ENCODE results near the gene ING3.

Gene ING3

DNA sequence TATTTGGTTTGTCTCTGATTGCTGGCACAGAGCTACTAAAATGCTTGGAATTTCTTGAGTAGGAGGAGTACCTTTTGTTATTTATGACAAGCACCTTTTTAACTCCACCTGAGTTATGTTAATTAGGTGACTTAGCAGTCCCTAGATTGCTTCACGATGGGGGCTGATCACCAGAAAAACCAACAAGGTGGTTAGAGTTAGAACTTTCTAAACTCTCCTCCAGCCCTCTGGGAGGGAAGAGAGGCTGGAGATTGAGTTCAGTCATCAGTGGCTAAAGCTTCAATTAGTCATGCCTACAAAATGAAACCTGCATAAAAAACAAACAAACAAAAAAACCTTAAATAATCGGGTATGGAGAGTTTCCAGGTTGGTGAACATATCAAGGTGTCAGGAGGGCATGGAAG lies 23.6 kb upstream of the ING3 start:
- H3K4me3 ChIP-seq (ENCODE audit: low read depth in 1 of 5, low read length in 5 of 5): no peak overlapping the region
- H3K4me1 ChIP-seq (ENCODE audit: control insufficient read depth in 5 of 5, insufficient read depth in 5 of 5, low read length in 5 of 5): peaks cover 0 to 5% (median 0%) of the 10 kb centered on the region in 5 donors
- H3K27me3 ChIP-seq (ENCODE audit: control insufficient read depth in 5 of 5, insufficient read depth in 4 of 5, low read length in 5 of 5): no peaks in the 10 kb centered on the region
- no peaks in the 10 kb centered on the region for H3K36me3 ChIP-seq (ENCODE audit: control insufficient read depth in 5 of 5, insufficient read depth in 5 of 5, low read length in 5 of 5)
- H3K9me3 ChIP-seq (ENCODE audit: control insufficient read depth in 5 of 5, low read length in 5 of 5): no peaks in the 10 kb centered on the region
- no peak overlapping the region for H3K9ac ChIP-seq (ENCODE audit: low read length in 5 of 5)
- H3K27ac ChIP-seq (ENCODE audit: low read depth, low read length): no peak overlapping the region

DNA sequence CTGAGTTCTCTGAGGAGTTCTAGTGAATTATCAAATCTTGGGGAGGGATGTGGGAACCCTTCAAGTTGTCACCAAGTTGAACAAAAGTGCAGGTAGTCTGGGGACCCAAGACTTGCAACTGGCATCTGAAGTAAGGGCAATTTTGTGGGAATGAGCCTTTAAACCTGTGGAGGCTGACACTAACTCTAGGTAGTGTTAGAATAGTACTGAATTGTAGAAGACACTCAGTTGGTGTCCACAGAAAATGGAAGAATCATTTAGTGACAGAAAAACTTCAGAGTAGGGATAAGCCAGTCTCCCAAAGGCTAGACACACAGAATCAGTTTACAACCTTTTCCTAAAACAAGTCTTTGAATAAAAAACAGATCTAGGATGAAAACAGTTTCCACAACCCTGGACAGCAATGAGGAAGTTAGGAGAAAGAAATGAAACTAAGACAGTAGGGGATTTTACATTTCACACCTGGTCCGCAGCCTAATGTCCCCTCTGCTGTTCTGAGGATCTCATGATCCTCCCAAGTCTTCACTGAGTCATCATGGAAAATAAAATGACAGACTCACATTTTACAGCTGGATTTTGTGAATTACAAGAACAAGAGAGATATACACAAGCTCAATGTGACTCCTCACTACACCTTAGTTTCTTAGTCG lies 23.0 kb upstream of the ING3 start:
- Histone ChIP-seq H3K27me3 (ENCODE audit: control insufficient read depth in 5 of 5, insufficient read depth in 4 of 5, low read length in 5 of 5) (no peaks in the 10 kb centered on the region), H3K9ac (ENCODE audit: low read length in 5 of 5) (no peak overlapping the region), H3K4me1 (ENCODE audit: control insufficient read depth in 5 of 5, insufficient read depth in 5 of 5, low read length in 5 of 5) (peaks cover 0 to 5% (median 0%) of the 10 kb centered on the region in 5 donors), H3K36me3 (ENCODE audit: control insufficient read depth in 5 of 5, insufficient read depth in 5 of 5, low read length in 5 of 5) (no peaks in the 10 kb centered on the region), H3K9me3 (ENCODE audit: control insufficient read depth in 5 of 5, low read length in 5 of 5) (no peaks in the 10 kb centered on the region), H3K27ac (ENCODE audit: low read depth, low read length) (no peak overlapping the region), H3K4me3 (ENCODE audit: low read depth in 1 of 5, low read length in 5 of 5) (no peak overlapping the region)

DNA sequence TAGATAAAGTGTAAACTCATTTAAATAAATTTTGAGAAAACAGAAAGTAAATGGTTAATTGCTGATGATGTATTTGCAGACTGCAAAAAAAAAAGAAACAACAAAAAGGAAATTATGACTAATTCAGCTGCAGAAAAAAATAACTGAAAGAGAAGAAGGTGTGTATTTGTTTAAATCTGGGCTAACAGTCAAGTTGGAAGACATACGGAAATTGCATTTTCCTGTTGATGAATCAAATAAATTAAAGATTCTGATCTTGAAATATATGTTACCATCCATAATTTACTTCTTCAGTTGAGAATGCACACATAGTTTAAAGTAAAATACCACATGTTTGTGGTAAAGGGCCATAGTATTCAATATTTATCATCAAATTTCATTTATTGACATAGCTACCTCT lies 19.3 kb upstream of the ING3 start:
- no peak overlapping the region for H3K9ac ChIP-seq (ENCODE audit: low read length in 5 of 5)
- H3K27me3 ChIP-seq (ENCODE audit: control insufficient read depth in 5 of 5, insufficient read depth in 4 of 5, low read length in 5 of 5): no peaks in the 10 kb centered on the region

DNA sequence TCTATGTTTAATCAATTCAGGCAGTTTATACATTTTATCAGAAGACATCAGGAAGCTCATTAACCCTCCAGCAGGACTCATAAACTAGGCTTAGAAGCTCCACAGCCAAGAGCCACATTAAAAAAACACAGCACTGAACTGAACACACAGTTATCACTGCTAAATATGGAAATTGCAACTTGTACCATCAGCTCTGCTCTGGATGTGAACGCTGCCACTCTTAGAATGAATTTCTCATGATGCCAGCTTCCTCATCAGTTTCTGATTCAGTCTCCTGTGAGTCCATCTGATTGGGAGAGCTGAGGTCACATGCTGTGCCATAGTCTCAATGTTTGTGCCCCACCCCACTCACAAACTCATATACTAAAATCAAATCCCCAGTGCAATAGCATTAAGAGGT lies 17.1 kb upstream of the ING3 start:
- H3K27me3 ChIP-seq (ENCODE audit: control insufficient read depth in 5 of 5, insufficient read depth in 4 of 5, low read length in 5 of 5): no peaks in the 10 kb centered on the region
- H3K36me3 ChIP-seq (ENCODE audit: control insufficient read depth in 5 of 5, insufficient read depth in 5 of 5, low read length in 5 of 5): no peaks in the 10 kb centered on the region
- H3K4me3 ChIP-seq (ENCODE audit: low read depth in 1 of 5, low read length in 5 of 5): no peak overlapping the region
- H3K4me1 ChIP-seq (ENCODE audit: control insufficient read depth in 5 of 5, insufficient read depth in 5 of 5, low read length in 5 of 5): peaks cover 0 to 5% (median 0%) of the 10 kb centered on the region in 5 donors
- no peaks in the 10 kb centered on the region for H3K9me3 ChIP-seq (ENCODE audit: control insufficient read depth in 5 of 5, low read length in 5 of 5)
- H3K27ac ChIP-seq (ENCODE audit: low read depth, low read length): no peak overlapping the region
- H3K9ac ChIP-seq (ENCODE audit: low read length in 5 of 5): no peak overlapping the region

More for the DNA sequence above, 19.3 kb upstream of the ING3 start:
- Histone ChIP-seq H3K36me3 (ENCODE audit: control insufficient read depth in 5 of 5, insufficient read depth in 5 of 5, low read length in 5 of 5) (no peaks in the 10 kb centered on the region), H3K4me1 (ENCODE audit: control insufficient read depth in 5 of 5, insufficient read depth in 5 of 5, low read length in 5 of 5) (peaks cover 0 to 5% (median 0%) of the 10 kb centered on the region in 5 donors), H3K27ac (ENCODE audit: low read depth, low read length) (no peak overlapping the region), H3K9me3 (ENCODE audit: control insufficient read depth in 5 of 5, low read length in 5 of 5) (no peaks in the 10 kb centered on the region), H3K4me3 (ENCODE audit: low read depth in 1 of 5, low read length in 5 of 5) (no peak overlapping the region)

DNA sequence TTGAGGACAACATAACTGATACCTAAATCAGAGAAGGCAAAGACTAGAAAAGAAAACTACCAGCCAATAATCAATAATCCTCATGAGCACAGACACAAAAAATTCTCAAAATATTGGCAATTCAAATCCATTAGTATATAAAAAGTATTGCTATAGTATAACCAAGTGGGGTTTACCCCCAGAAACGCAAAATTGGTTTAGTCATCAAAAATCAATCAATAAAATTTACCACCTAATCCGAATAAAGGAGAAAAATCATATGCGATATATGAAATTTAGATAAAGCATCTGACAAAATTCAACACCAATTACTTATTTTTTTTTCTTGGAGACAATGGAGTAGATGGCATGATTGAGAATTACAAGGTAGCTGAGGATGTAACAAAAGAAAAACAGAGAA lies 11.2 kb upstream of the ING3 start:
- Histone ChIP-seq H3K4me1 (ENCODE audit: control insufficient read depth in 5 of 5, insufficient read depth in 5 of 5, low read length in 5 of 5) (peaks cover 0 to 14% (median 0%) of the 10 kb centered on the region in 5 donors), H3K9me3 (ENCODE audit: control insufficient read depth in 5 of 5, low read length in 5 of 5) (no peaks in the 10 kb centered on the region), H3K36me3 (ENCODE audit: control insufficient read depth in 5 of 5, insufficient read depth in 5 of 5, low read length in 5 of 5) (no peaks in the 10 kb centered on the region), H3K9ac (ENCODE audit: low read length in 5 of 5) (no peak overlapping the region), H3K27ac (ENCODE audit: low read depth, low read length) (no peak overlapping the region), H3K27me3 (ENCODE audit: control insufficient read depth in 5 of 5, insufficient read depth in 4 of 5, low read length in 5 of 5) (no peaks in the 10 kb centered on the region), H3K4me3 (ENCODE audit: low read depth in 1 of 5, low read length in 5 of 5) (no peak overlapping the region)

DNA sequence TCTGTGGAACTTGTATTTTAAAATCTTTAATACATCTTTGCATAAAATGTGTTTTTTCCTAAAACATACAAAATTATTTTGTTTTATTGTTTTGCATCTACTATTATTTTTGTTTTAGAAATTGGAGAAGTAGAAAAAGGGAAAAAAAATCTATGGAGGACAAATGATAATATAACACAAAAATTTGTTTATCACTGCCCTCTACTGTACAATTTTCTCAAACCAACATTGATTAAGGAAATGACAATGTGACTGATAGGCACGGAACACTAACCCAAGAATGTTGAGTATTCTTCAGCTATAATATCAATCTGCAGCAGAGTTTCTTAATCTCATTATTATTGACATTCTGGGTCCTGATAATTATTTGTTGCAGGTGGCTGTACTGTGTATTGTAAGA lies 9.5 kb upstream of the ING3 start:
- no peak overlapping the region for H3K27ac ChIP-seq (ENCODE audit: low read depth, low read length)
- peaks cover 0 to 14% (median 0%) of the 10 kb centered on the region in 5 donors for H3K4me1 ChIP-seq (ENCODE audit: control insufficient read depth in 5 of 5, insufficient read depth in 5 of 5, low read length in 5 of 5)
- H3K27me3 ChIP-seq (ENCODE audit: control insufficient read depth in 5 of 5, insufficient read depth in 4 of 5, low read length in 5 of 5): peaks cover 0 to 3% (median 0%) of the 10 kb centered on the region in 5 donors
- H3K36me3 ChIP-seq (ENCODE audit: control insufficient read depth in 5 of 5, insufficient read depth in 5 of 5, low read length in 5 of 5): no peaks in the 10 kb centered on the region
- H3K9ac ChIP-seq (ENCODE audit: low read length in 5 of 5): no peak overlapping the region
- H3K4me3 ChIP-seq (ENCODE audit: low read depth in 1 of 5, low read length in 5 of 5): no peak overlapping the region
- H3K9me3 ChIP-seq (ENCODE audit: control insufficient read depth in 5 of 5, low read length in 5 of 5): no peaks in the 10 kb centered on the region

DNA sequence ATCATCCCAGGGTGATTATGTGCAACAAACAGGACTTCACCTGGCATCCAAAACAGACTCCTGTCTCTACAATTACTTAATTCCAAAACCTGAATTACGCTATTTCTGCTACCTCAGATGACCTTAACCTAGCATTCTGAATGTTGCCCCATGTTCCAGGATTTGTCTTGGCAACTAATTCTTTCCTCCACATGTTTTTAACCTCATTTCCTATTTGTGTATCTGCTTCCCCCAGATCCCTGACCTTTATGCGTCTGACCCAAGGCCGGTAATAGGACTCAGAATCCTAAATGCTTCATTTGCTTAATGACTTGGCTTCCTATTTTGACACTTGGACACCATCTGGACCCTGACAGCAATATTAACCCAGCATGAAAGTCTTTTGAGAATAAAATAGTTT lies 8.7 kb upstream of the ING3 start:
- peaks cover 0 to 4% (median 0%) of the 10 kb centered on the region in 5 donors for H3K27me3 ChIP-seq (ENCODE audit: control insufficient read depth in 5 of 5, insufficient read depth in 4 of 5, low read length in 5 of 5)
- H3K36me3 ChIP-seq (ENCODE audit: control insufficient read depth in 5 of 5, insufficient read depth in 5 of 5, low read length in 5 of 5): no peaks in the 10 kb centered on the region
- H3K4me1 ChIP-seq (ENCODE audit: control insufficient read depth in 5 of 5, insufficient read depth in 5 of 5, low read length in 5 of 5): peaks cover 0 to 14% (median 0%) of the 10 kb centered on the region in 5 donors
- H3K27ac ChIP-seq (ENCODE audit: low read depth, low read length): no peak overlapping the region
- no peak overlapping the region for H3K4me3 ChIP-seq (ENCODE audit: low read depth in 1 of 5, low read length in 5 of 5)
- H3K9ac ChIP-seq (ENCODE audit: low read length in 5 of 5): no peak overlapping the region
- no peaks in the 10 kb centered on the region for H3K9me3 ChIP-seq (ENCODE audit: control insufficient read depth in 5 of 5, low read length in 5 of 5)

DNA sequence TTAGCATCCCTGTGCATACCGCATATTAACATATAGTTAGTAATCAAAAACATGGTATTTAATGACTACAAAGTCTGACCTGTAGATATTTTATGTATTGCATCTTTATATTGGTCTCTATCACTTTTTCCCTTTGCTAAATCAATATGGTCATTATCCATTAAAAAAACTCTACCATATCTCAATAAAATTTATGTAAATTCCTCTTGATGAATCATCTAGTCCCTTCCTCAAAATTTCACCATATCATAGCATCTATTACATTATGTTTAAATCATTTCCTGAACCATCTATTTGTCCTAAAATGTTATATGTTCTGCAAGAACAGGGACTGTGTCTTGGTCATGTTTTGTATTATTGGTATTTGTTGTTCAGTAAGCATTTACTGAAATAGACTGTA lies 7.7 kb upstream of the ING3 start:
- Histone ChIP-seq H3K9me3 (ENCODE audit: control insufficient read depth in 5 of 5, low read length in 5 of 5) (no peaks in the 10 kb centered on the region), H3K9ac (ENCODE audit: low read length in 5 of 5) (no peak overlapping the region), H3K27me3 (ENCODE audit: control insufficient read depth in 5 of 5, insufficient read depth in 4 of 5, low read length in 5 of 5) (peaks cover 0 to 4% (median 0%) of the 10 kb centered on the region in 5 donors), H3K27ac (ENCODE audit: low read depth, low read length) (no peak overlapping the region), H3K4me3 (ENCODE audit: low read depth in 1 of 5, low read length in 5 of 5) (no peak overlapping the region), H3K4me1 (ENCODE audit: control insufficient read depth in 5 of 5, insufficient read depth in 5 of 5, low read length in 5 of 5) (peaks cover 0 to 14% (median 0%) of the 10 kb centered on the region in 5 donors), H3K36me3 (ENCODE audit: control insufficient read depth in 5 of 5, insufficient read depth in 5 of 5, low read length in 5 of 5) (no peaks in the 10 kb centered on the region)

DNA sequence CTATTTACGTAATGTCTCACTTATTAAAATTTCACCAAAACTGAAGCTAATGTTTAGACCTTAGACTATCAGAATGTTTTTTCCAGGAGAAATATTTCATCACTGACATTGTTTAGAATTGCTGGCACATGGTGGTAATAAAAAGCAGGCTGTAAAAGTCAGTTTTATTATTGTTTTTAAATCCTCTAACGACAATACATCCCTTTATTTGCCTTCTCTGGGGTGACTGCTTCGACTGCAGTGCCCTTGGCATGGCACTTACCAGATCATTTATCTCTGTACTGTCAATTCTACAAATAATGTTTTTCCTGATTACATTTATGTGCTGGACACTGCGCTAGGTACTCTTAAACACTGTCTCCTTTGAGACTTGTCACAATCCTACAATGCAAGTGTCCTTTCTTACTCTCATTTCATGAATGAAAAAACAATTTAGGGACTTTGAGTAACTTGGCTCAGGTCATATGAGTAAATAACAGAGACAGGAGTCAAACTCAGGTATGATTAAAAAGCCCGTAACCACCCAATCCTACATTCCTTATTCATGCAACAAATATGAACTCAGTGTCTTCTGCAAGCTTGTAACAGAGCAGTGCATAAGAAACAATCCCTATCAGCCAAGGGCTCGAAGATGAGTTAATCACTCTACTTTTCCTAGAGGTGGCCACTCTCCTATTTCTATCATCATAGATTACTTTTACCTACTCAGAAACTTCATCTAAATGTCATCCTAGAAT lies 5.6 kb upstream of the ING3 start:
- Histone ChIP-seq H3K9me3 (ENCODE audit: control insufficient read depth in 5 of 5, low read length in 5 of 5) (no peaks in the 10 kb centered on the region), H3K4me1 (ENCODE audit: control insufficient read depth in 5 of 5, insufficient read depth in 5 of 5, low read length in 5 of 5) (peaks cover 0 to 17% (median 4%) of the 10 kb centered on the region in 5 donors), H3K27ac (ENCODE audit: low read depth, low read length) (no peak overlapping the region), H3K4me3 (ENCODE audit: low read depth in 1 of 5, low read length in 5 of 5) (no peak overlapping the region), H3K36me3 (ENCODE audit: control insufficient read depth in 5 of 5, insufficient read depth in 5 of 5, low read length in 5 of 5) (no peaks in the 10 kb centered on the region), H3K27me3 (ENCODE audit: control insufficient read depth in 5 of 5, insufficient read depth in 4 of 5, low read length in 5 of 5) (peaks cover 0 to 4% (median 0%) of the 10 kb centered on the region in 5 donors), H3K9ac (ENCODE audit: low read length in 5 of 5) (no peak overlapping the region)

DNA sequence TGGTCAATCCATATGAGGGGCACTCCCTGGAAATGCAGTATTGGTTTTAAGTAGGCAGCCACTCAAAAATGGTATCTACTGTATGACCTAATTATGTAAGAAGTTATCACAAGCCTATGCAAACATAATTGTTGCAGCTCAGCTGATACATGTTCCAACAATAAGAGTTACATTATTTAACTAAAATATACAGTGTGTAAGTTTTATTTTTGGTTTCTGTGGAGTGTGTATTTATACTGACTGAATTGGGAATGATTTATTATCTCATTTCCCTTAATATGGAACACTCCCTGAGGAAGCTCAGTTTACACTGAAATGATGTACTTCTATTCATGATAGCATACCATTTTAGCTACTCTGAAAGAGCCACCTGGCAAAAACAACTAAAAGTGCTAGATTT lies 2.6 kb upstream of the ING3 start:
- H3K9me3 ChIP-seq (ENCODE audit: control insufficient read depth in 5 of 5, low read length in 5 of 5): no peaks in the 10 kb centered on the region
- H3K4me1 ChIP-seq (ENCODE audit: control insufficient read depth in 5 of 5, insufficient read depth in 5 of 5, low read length in 5 of 5): peaks cover 7 to 20% (median 16%) of the 10 kb centered on the region in 5 donors
- H3K4me3 ChIP-seq (ENCODE audit: low read depth in 1 of 5, low read length in 5 of 5): no peak overlapping the region
- no peak overlapping the region for H3K9ac ChIP-seq (ENCODE audit: low read length in 5 of 5)
- H3K27me3 ChIP-seq (ENCODE audit: control insufficient read depth in 5 of 5, insufficient read depth in 4 of 5, low read length in 5 of 5): peaks cover 0 to 4% (median 0%) of the 10 kb centered on the region in 5 donors
- H3K27ac ChIP-seq (ENCODE audit: low read depth, low read length): no peak overlapping the region
- H3K36me3 ChIP-seq (ENCODE audit: control insufficient read depth in 5 of 5, insufficient read depth in 5 of 5, low read length in 5 of 5): no peaks in the 10 kb centered on the region

Measured in subcutaneous abdominal adipose tissue (tissue), 5 donors.